Stimulated activated CD4-positive, alpha-beta T cell treated with anti-CD3 and anti-CD28 coated beads, TNF-alpha, amount 100 ng/mL, for 1 hour (primary cell): ENCODE results near the gene SMYD4.

Experiments used
- DNase-seq, 3 donors: peaks; one replicate each; pipeline ENCODE4 v3.0.0-alpha.2; 2020; ENCODE audit warnings: low read depth in 3 of 3, low spot score in 1 of 3

Gene SMYD4

GRCh38 chr17:1733759-1734158 is 95.9 kb downstream of the SMYD4 start:
- DNase-seq = no peak

- no peak for DNase-seq
These were observed 96.8 kb downstream of the SMYD4 start for GRCh38 chr17:1732833-1733321.

- DNase-seq = no peak
These were observed 97.4 kb downstream of the SMYD4 start for GRCh38 chr17:1732241-1732832.

GRCh38 chr17:1731194-1731506 is 98.6 kb downstream of the SMYD4 start:
- DNase-seq = no peak

- DNase-seq = no peak
These were observed 99.1 kb downstream of the SMYD4 start for GRCh38 chr17:1730326-1731193.

- no peak for DNase-seq
These were observed 99.8 kb downstream of the SMYD4 start for GRCh38 chr17:1729966-1730325.
